Mucosa of descending colon (tissue), 3 donors: ENCODE data around the gene ADIPOQ. TPM values are rescaled to one million over a fixed set of nuclear protein-coding genes. Genes with fewer than 3 reads are reported as not detected.
"Not testable (repeated sequence)": the region's sequence is repeated elsewhere in the genome, so short reads cannot be mapped to it uniquely, and the experiment has no call there.

Source experiments
- ATAC-seq: fragments of 200-7000 bp; cut with Tn5 transposase; one replicate; pipeline ENCODE4 v1.9.1; 2020; ENCODE audit warnings: mild to moderate bottlenecking, moderate library complexity
- DNase-seq, 3 donors: peaks; one replicate each; pipeline ENCODE4 v3.0.0-alpha.2; 2020
- H3K36me3 ChIP-seq: fragments of 200-600 bp; one replicate; pipeline ENCODE4 v1.8.0; 2021; ENCODE audit warnings: low read depth, mild to moderate bottlenecking
- H3K4me1 ChIP-seq: fragments of 200-600 bp; one replicate; pipeline ENCODE4 v1.8.0; 2021; ENCODE audit warnings: low read depth, mild to moderate bottlenecking
- H3K4me3 ChIP-seq: fragments of 200-600 bp; one replicate; pipeline ENCODE4 v1.8.0; 2021; ENCODE audit warnings: mild to moderate bottlenecking
- H3K9me3 ChIP-seq: fragments of 200-600 bp; one replicate; pipeline ENCODE4 v1.8.0; 2021; ENCODE audit warnings: mild to moderate bottlenecking
- intact Hi-C, 2 donors: fragments of 100-400 bp; cut with DNase I in 1 of 2; cut with micrococcal nuclease in 1 of 2; formaldehyde crosslinking; loops; one replicate each; pipeline versions ENCODE4 v1.11.0 to v1.11.1; 2022; cut with DNase I, micrococcal nuclease
- total RNA-seq, 3 donors: library from RNA; stranded (reverse); fragmentation: NEBNext Ultra II Directional in 2 of 3; extraction: Animal tissue kit (Norgen Biotek cat#: 25700) in 2 of 3; gene quantifications; one replicate each; pipeline versions ENCODE4 v1.2.1 to v1.2.4, GENCODE V29; 2021 to 2023
- TF ChIP-seq, protein P1 (sequence below): fragments of 200-600 bp; IDR thresholded peaks from one replicate; pipeline ENCODE4 v1.8.0; 2022; ENCODE audit warnings: antibody characterized with exemption, mild to moderate bottlenecking
- donor health status: DM: no; HTN: no; CAD: no; lungs with moderate emphysema.
- donor health status: DM: no; HTN: no; CAD: no.
- donor health status: DM: no; HTN: yes; CAD: no.

The ADIPOQ gene
- total RNA-seq, 3 donors from 2014 or later = 0.12 to 4.7 (median 1.3) TPM

DNA sequence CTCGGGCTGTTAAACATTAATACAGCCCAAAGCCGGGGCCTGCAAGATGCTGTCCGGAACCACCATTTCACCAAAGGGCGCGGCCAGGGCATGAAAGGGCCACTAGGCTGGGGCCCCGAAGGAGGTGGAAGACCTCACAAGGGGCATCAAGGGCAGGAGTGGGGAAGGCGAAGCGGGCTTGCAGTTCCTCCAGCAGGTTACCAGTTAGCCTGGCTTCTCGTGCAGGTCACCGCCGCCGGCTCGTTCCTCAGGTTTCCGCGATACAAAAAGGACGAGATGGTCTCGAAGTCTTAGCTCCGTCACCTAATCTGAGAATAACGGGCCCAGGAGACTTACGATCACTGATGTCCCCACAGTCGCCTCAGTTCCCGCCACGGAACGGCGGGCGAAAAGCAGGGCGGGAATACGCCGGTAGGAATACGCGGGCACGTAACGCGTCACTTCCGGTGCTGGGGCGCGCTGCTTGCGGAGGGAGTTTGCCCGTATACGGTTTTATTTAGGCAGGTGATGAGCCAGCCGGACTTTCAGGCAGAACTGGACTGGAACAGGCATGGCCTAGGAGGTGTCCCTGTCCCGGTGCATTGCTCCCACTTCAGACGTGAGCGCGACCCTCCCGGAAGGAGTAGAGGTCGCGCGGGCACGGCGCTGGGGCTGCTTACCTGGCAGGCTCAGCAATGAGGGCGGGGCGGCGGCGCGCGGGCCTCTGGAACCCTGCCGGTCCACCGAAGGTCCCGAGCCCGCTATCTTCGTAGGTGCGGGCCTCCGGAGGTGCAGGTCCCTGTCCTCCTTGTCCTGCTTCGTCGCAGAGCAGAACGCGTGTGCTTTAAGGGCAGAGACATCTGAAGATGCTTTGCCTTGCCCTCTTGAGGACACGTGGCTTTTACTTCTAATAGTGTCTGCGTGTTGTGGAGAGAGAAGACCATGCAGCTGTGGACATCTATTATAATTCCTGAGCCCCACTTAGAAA, 36.1 kb upstream of the ADIPOQ start, which contains the start of gene RFC4:
Gene RFC4, minus strand, starts transcription at position 394 of the 967 bp plus-strand sequence. CDS start 1,769 bp downstream, outside the sequence.
- H3K36me3 ChIP-seq = no peaks in the 10 kb centered on the region
- peaks cover 18% of the 10 kb centered on the region for H3K4me1 ChIP-seq
- DNase-seq (peak; percentile 92), ATAC-seq (peak; percentile 99)
- peak within 1 kb of the TSS; percentile 48 for H3K4me3 ChIP-seq
- H3K9me3 ChIP-seq = no peaks in the 10 kb centered on the region
- TF ChIP-seq, protein P1, sequence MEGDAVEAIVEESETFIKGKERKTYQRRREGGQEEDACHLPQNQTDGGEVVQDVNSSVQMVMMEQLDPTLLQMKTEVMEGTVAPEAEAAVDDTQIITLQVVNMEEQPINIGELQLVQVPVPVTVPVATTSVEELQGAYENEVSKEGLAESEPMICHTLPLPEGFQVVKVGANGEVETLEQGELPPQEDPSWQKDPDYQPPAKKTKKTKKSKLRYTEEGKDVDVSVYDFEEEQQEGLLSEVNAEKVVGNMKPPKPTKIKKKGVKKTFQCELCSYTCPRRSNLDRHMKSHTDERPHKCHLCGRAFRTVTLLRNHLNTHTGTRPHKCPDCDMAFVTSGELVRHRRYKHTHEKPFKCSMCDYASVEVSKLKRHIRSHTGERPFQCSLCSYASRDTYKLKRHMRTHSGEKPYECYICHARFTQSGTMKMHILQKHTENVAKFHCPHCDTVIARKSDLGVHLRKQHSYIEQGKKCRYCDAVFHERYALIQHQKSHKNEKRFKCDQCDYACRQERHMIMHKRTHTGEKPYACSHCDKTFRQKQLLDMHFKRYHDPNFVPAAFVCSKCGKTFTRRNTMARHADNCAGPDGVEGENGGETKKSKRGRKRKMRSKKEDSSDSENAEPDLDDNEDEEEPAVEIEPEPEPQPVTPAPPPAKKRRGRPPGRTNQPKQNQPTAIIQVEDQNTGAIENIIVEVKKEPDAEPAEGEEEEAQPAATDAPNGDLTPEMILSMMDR = no peak
- intact Hi-C loops = no loop called here

DNA sequence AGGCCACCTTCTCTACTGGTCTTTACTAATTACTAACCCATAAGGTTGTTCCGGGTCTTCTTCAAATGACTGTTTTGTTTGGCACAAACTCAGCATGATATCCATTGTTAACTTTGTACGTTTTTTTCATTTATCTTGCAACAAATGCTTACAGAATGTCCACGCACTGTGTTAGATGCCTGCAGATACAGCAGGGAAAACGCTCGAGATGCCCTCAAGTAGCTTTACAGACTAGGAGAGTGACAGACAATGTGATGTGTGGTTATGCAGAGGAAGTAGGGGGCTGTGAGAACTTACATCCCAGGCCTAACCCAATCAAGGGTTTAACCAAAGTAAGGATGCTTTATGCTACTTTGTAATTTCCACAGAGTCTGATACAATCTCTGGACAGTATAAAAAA, 35.3 kb upstream of the ADIPOQ start:
- Histone ChIP-seq H3K9me3 (no peaks in the 10 kb centered on the region), H3K4me3 (no peak overlapping the region), H3K36me3 (no peaks in the 10 kb centered on the region), H3K4me1 (peaks cover 18% of the 10 kb centered on the region)
- ATAC-seq = no peak
- TF ChIP-seq, protein P1 = no peak
- intact Hi-C loops = no loop called here
- DNase-seq = no peak

DNA sequence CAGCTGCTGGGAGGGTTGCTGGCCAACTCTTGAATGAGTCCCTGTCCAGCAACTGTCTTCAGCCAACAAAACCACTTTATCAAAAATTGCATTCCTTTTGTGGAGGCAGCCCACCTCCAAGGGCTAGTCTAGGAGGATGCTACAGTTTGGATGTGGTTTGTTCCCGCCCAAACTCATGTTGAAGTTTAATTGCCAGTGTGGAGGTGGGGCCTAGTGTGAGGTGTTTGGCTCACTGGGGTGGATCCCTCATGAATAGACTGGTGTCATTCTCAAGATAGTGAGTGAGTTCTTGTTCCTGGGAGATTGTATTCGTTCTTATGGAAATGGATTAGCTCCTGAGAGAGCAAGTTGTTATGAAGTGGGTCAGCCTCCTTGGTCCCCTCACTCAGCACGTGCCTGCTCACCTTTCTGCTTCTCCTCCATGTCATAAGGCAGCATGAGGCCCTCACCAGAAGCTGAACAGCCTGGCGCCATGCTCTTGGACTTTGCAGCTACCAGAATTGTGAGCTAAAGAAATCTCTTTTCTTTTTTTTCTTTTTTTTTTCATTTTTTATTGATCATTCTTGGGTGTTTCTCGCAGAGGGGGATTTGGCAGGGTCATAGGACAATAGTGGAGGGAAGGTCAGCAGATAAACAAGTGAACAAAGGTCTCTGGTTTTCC, 32.0 kb upstream of the ADIPOQ start:
- no peak for DNase-seq
- no peak for ATAC-seq
- H3K36me3 ChIP-seq = no peaks in the 10 kb centered on the region
- H3K4me1 ChIP-seq = peaks cover 13% of the 10 kb centered on the region
- H3K9me3 ChIP-seq = no peaks in the 10 kb centered on the region
- intact Hi-C loops = no loop called here
- no peak overlapping the region for H3K4me3 ChIP-seq
- TF ChIP-seq, protein P1 = no peak

DNA sequence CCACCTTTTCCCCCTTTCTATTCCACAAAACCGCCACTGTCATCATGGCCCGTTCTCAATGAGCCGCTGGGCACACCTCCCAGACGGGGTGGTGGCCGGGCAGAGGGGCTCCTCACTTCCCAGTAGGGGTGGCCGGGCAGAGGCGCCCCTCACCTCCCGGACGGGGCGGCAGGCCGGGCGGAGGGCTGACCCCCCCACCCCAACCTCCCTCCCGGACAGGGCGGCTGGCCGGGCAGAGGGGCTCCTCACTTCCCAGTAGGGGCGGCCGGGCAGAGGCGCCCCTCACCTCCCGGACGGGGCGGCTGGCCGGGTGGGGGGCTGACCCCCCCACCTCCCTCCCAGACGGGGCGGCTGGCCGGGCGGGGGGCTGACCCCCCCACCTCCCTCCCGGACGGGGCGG, 31.2 kb upstream of the ADIPOQ start:
- H3K4me1 ChIP-seq, intact Hi-C loops, H3K9me3 ChIP-seq, ATAC-seq, H3K36me3 ChIP-seq, H3K4me3 ChIP-seq, DNase-seq: not testable (repeated sequence)

DNA sequence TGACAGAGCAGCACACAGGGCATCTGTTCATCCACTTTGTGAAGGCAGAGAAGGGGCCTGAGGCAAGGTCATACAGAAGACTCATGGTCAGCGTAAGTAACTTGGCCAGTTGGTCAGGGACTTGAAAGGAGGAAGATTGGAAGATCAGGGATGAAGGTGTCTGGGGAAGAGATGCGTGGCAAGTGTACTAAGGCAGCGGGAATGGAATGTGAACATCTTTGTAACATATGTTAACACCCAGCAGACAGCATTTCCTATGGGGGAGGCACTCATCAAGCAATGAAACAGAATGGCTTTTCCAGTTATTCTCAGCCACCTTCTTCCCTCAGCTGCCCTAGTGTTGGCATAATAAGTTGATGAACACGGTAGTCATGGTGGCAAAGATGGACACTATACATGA, 28.4 kb upstream of the ADIPOQ start:
- no peaks in the 10 kb centered on the region for H3K9me3 ChIP-seq
- intact Hi-C loops = no loop called here
- ATAC-seq (no peak), DNase-seq (no peak)
- H3K4me1 ChIP-seq = no peaks in the 10 kb centered on the region
- H3K36me3 ChIP-seq = no peaks in the 10 kb centered on the region
- TF ChIP-seq, protein P1 = no peak
- no peak overlapping the region for H3K4me3 ChIP-seq

GRCh38 chr3:186815435-186815834, 27.1 kb upstream of the ADIPOQ start:
- intact Hi-C loops = no loop called here
- TF ChIP-seq, protein P1 = no peak
- ATAC-seq (peak; percentile 59), DNase-seq (no peak)
- no peaks in the 10 kb centered on the region for H3K4me1 ChIP-seq
- H3K4me3 ChIP-seq = no peak overlapping the region
- H3K36me3 ChIP-seq = no peaks in the 10 kb centered on the region
- no peaks in the 10 kb centered on the region for H3K9me3 ChIP-seq
